CD4-positive, alpha-beta T cell (primary cell): ENCODE measurements around the gene KBTBD2. TPM values are rescaled to one million over a fixed set of nuclear protein-coding genes. Genes with fewer than 3 reads are reported as not detected.

Experiments
- ATAC-seq: fragments of 200-7000 bp; cut with Tn5 transposase; one replicate; pipeline ENCODE4 v1.10.0; 2022; ENCODE audit warnings: mild to moderate bottlenecking; ENCODE audit not compliant: poor library complexity
- CTCF ChIA-PET: fragments of 350-600 bp; sonication (Branson Sonifier 250); formaldehyde crosslinking; loops from one replicate; lab custom pipeline; 2021; ENCODE audit warnings: antibody characterized with exemption, inconsistent platforms; lab: Charles Lee
- POLR2A ChIA-PET: fragments of 350-600 bp; sonication (Branson Sonifier 250); formaldehyde crosslinking; loops from one replicate; lab custom pipeline; 2021; ENCODE audit warnings: antibody characterized with exemption, inconsistent platforms; lab: Charles Lee
- DNase-seq, 14 experiments: peaks; one replicate each; pipeline ENCODE4 v3.0.0-alpha.2; 2013 to 2020; ENCODE audit warnings: mixed read lengths in 2 of 14
- H3K27ac ChIP-seq, 2 donors: one replicate each; pipeline versions ENCODE4 v1.5.1 to v1.7.0; 2013; ENCODE audit warnings: low read length in 2 of 2, low read depth in 1 of 2, mild to moderate bottlenecking in 1 of 2
- H3K27me3 ChIP-seq, 2 experiments: 1 replicate in 1 of 2; 2 replicates in 1 of 2; pipeline versions ENCODE4 v1.6.1 to v1.7.0; 2013; ENCODE audit warnings: low read length in 2 of 2, control low read depth in 1 of 2, mild to moderate bottlenecking in 1 of 2, moderate library complexity in 1 of 2; ENCODE audit not compliant: insufficient read depth in 2 of 2, control insufficient read depth in 1 of 2
- H3K36me3 ChIP-seq: one replicate; pipeline ENCODE4 v1.6.1; 2013; ENCODE audit warnings: low read length, control low read depth; ENCODE audit not compliant: insufficient read depth
- H3K4me1 ChIP-seq: one replicate; pipeline ENCODE4 v1.6.1; 2013; ENCODE audit warnings: low read length, control low read depth; ENCODE audit not compliant: insufficient read depth
- H3K4me3 ChIP-seq: one replicate; pipeline ENCODE4 v1.5.1; 2013; ENCODE audit warnings: mild to moderate bottlenecking, low read length, moderate library complexity
- H3K9me3 ChIP-seq, 2 experiments: 1 replicate in 1 of 2; 2 replicates in 1 of 2; pipeline versions ENCODE4 v1.6.1 to v1.7.0; 2013; ENCODE audit warnings: low read length in 2 of 2, mild to moderate bottlenecking in 2 of 2, control low read depth in 1 of 2, moderate library complexity in 1 of 2; ENCODE audit not compliant: control insufficient read depth in 1 of 2, insufficient read depth in 1 of 2
- H3K27ac Mint-ChIP-seq: one replicate; pipeline ENCODE4 v1.8.0; 2020; ENCODE audit warnings: mixed read lengths
- H3K27me3 Mint-ChIP-seq: one replicate; pipeline ENCODE4 v1.8.0; 2021; ENCODE audit warnings: mixed read lengths
- H3K36me3 Mint-ChIP-seq: one replicate; pipeline ENCODE4 v1.8.0; 2021; ENCODE audit warnings: low read depth, mixed read lengths
- H3K4me1 Mint-ChIP-seq: one replicate; pipeline ENCODE4 v1.8.0; 2021; ENCODE audit warnings: low read depth, mixed read lengths
- H3K4me3 Mint-ChIP-seq: one replicate; pipeline ENCODE4 v1.8.0; 2020; ENCODE audit warnings: mild to moderate bottlenecking, mixed read lengths
- H3K9me3 Mint-ChIP-seq: one replicate; pipeline ENCODE4 v1.8.0; 2020; ENCODE audit warnings: mixed read lengths
- intact Hi-C, 2 experiments: fragments of 100-400 bp; cut with DNase I in 1 of 2; cut with micrococcal nuclease in 1 of 2; formaldehyde crosslinking; loops; one replicate each; pipeline versions ENCODE4 v1.15.1 to v1.9.0; 2023 to 2025; cut with DNase I, micrococcal nuclease
- total RNA-seq, 174 experiments: library from RNA in 2 of 174; stranded (reverse) in 2 of 174; gene quantifications; one replicate each; pipeline ENCODE4 v1.2.3 and lab custom pipeline; 2021 to 2026
- TF ChIP-seq, protein P1 (sequence below): fragments of 200-600 bp; IDR thresholded peaks from one replicate; pipeline ENCODE4 v1.8.0; 2022; ENCODE audit warnings: antibody characterized with exemption, mild to moderate bottlenecking

The KBTBD2 gene
- total RNA-seq, 2 experiments from 2014 or later = 92.3 to 93.9 TPM

GRCh38 chr7:32916006-32916405 is 24.4 kb upstream of the KBTBD2 start:
- H3K9me3 ChIP-seq = no peaks in the 10 kb centered on the region
- H3K4me1 Mint-ChIP-seq = no peaks in the 10 kb centered on the region
- H3K36me3 Mint-ChIP-seq = no peaks in the 10 kb centered on the region
- H3K27me3 ChIP-seq = no peaks in the 10 kb centered on the region
- no peak overlapping the region for H3K27ac Mint-ChIP-seq
- ChIA-PET POLR2A (interaction anchor here (1.4 kb wide), 1 partner anchor 25 kb away, joined by 4 read pairs; the partner anchor contains the start of gene KBTBD2), CTCF (no interaction called here)
- ATAC-seq (no peak), DNase-seq (no peak)
- H3K9me3 Mint-ChIP-seq = no peaks in the 10 kb centered on the region
- H3K36me3 ChIP-seq = no peaks in the 10 kb centered on the region
- H3K4me3 ChIP-seq = no peak overlapping the region
- H3K27me3 Mint-ChIP-seq = no peaks in the 10 kb centered on the region
- H3K4me1 ChIP-seq = no peaks in the 10 kb centered on the region
- H3K4me3 Mint-ChIP-seq = no peak overlapping the region
- TF ChIP-seq, protein P1, sequence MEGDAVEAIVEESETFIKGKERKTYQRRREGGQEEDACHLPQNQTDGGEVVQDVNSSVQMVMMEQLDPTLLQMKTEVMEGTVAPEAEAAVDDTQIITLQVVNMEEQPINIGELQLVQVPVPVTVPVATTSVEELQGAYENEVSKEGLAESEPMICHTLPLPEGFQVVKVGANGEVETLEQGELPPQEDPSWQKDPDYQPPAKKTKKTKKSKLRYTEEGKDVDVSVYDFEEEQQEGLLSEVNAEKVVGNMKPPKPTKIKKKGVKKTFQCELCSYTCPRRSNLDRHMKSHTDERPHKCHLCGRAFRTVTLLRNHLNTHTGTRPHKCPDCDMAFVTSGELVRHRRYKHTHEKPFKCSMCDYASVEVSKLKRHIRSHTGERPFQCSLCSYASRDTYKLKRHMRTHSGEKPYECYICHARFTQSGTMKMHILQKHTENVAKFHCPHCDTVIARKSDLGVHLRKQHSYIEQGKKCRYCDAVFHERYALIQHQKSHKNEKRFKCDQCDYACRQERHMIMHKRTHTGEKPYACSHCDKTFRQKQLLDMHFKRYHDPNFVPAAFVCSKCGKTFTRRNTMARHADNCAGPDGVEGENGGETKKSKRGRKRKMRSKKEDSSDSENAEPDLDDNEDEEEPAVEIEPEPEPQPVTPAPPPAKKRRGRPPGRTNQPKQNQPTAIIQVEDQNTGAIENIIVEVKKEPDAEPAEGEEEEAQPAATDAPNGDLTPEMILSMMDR = no peak
- intact Hi-C loops = no loop called here
- no peak overlapping the region for H3K27ac ChIP-seq

DNA sequence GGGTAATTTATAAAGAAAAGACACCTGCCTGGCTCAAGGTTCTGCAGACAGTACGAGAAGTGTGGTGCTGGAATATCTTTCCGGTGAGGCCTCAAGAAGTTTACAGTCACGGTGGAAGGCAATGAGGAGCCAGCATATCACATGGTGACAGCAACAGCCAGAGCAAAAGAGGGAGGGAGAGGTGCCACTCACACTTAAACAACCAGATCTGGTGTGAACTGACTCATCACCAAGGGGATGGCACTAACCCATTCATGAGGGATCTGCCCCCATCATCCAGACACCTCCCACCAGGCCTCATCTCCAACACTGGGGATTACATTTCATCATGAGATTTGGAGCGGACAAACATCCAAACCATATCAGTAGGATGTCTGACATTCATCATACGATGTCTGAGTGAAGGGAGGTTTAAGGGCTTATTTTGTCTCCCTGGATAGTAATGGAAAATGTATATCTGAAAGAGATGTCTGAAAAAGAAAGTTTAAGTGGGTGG is 23.5 kb upstream of the KBTBD2 start:
- no peak for ATAC-seq
- H3K4me1 ChIP-seq = no peaks in the 10 kb centered on the region
- no peak for DNase-seq
- intact Hi-C loops = no loop called here
- no peaks in the 10 kb centered on the region for H3K27me3 ChIP-seq
- ChIA-PET CTCF (no interaction called here), POLR2A (interaction anchor here (1.4 kb wide), 1 partner anchor 24 kb away, joined by 4 read pairs; the partner anchor contains the start of gene KBTBD2)
- no peak overlapping the region for H3K4me3 Mint-ChIP-seq
- H3K4me1 Mint-ChIP-seq = no peaks in the 10 kb centered on the region
- H3K9me3 Mint-ChIP-seq = no peaks in the 10 kb centered on the region
- H3K36me3 Mint-ChIP-seq = no peaks in the 10 kb centered on the region
- no peak overlapping the region for H3K4me3 ChIP-seq
- no peaks in the 10 kb centered on the region for H3K27me3 Mint-ChIP-seq
- H3K27ac ChIP-seq = no peak overlapping the region
- H3K36me3 ChIP-seq = no peaks in the 10 kb centered on the region
- no peaks in the 10 kb centered on the region for H3K9me3 ChIP-seq
- TF ChIP-seq, protein P1 = no peak
- no peak overlapping the region for H3K27ac Mint-ChIP-seq

GRCh38 chr7:32914184-32914583 is 22.6 kb upstream of the KBTBD2 start:
- Histone ChIP-seq H3K27me3 (no peaks in the 10 kb centered on the region), H3K36me3 (no peaks in the 10 kb centered on the region), H3K9me3 (no peaks in the 10 kb centered on the region), H3K4me3 (no peak overlapping the region), H3K4me1 (no peaks in the 10 kb centered on the region), H3K27ac (no peak overlapping the region)
- H3K4me1 Mint-ChIP-seq = no peaks in the 10 kb centered on the region
- intact Hi-C loops = no loop called here
- H3K27me3 Mint-ChIP-seq = no peaks in the 10 kb centered on the region
- H3K27ac Mint-ChIP-seq = no peak overlapping the region
- CTCF ChIA-PET = no interaction called here
- POLR2A ChIA-PET = interaction anchor here (0.7 kb wide), 1 partner anchor 21 kb away, joined by 3 read pairs; no protein-coding TSS in a partner anchor
- no peak for ATAC-seq
- no peaks in the 10 kb centered on the region for H3K36me3 Mint-ChIP-seq
- no peak overlapping the region for H3K4me3 Mint-ChIP-seq
- DNase-seq = no peak
- H3K9me3 Mint-ChIP-seq = no peaks in the 10 kb centered on the region
- TF ChIP-seq, protein P1 = no peak
